HG03571 (cell line): ENCODE measurements around the gene ASPDH.

Experiments used
- ATAC-seq: cut with Tn5 transposase; IDR thresholded peaks from one replicate; pipeline ENCODE4 v1.9.1; 2021; ENCODE audit not compliant: unreplicated experiment

Gene ASPDH

GRCh38 chr19:50516456-50516855 lies 2.7 kb upstream of the ASPDH start:
- ATAC-seq = no peak

DNA sequence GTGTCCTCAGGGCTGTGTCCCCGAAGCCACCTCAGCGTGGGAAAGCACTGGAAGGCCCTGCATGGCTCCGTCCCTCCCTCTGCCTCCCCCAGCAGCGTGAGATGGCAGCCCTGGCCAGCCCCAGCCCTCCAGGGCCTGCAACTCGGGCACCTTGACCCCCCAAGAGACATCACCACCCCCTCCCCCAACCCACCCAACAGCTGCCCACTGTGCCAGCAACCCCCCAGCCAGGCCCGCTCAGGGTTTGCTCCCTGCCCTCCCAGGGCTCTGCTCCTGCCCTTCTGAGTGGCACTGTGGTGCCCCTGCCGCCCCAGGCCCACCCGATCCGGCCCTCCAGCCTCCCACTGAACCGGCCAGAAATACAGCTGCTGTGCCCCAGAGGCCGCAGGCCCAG lies 1.5 kb upstream of the ASPDH start:
- ATAC-seq = no peak

DNA sequence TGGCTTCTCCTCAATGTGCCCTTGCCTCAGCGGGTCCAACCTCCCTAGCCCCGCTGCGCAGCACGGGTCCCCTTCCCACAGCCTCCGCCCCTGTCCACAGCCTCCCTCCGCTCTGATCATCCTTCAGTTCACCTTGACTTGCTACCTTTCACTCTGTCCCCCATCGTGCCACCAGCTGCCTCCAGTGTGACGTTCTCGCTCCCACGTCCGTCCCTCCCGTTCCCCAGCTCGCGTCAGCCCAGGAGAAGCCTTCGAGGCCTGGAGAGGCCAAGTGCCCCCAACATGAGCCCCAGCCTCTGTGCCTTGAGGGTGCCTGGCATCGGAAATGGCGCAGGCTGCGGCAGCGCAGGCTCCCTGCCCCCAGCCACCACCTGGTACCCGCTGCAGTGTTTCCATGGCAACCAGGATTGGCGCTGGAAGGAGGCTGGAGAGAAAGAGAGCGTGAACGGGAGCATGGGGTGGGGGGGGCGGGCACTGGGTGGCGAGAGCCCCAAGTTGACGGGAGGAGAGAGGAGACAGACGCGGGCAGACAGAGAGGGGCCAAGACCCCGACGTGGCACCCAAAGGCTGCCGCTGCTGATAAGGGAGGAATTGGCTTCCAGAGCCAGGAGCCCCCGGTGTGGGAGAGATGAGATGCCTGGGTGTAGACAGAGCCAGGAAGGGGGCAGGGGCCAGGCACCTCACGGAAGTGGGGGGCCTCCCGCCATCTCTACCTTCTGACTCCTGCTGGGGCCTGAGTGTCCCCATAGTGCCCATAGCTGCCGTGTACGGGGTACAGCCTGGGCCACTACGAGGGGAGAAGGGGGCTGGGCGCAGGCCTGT lies 844 bp upstream of the ASPDH start:
- ATAC-seq = no peak

DNA sequence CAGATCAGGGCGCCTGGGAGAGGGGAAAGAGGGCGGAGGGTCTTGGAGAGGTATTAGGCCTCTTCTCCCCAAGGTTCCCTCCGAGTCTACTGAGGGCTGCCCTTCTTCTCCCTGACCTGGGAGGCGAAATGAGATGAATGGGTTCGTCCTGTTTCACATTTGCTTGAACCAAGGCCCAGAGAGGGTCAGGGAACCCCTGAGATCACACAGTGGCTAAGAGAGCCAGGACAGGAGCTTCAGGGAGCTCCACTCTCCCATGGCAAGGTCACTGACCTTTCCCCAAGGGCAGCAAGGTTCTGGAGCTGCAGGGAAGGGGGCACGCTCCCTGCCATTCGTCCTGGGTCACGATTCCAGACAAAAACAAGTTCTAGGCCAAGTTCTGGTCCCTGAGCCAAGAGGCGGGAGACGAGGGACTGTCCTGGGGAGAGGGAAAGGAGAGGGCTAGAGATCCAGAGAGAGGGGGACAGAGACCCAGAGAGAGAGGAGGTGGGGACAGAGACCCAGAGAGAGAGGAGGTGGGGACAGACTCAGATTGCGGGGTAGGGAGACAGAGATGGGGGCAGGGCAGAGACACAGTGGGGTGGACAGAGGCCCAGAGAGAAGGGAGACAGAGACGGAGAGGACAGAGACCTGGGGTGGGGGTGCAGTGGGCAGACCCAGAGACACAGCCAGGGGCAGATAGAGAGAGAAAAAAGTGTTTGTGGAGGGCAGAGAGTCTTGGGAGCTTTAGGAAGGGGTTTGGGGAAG lies 541 bp downstream of the ASPDH start:
- ATAC-seq = no peak

DNA sequence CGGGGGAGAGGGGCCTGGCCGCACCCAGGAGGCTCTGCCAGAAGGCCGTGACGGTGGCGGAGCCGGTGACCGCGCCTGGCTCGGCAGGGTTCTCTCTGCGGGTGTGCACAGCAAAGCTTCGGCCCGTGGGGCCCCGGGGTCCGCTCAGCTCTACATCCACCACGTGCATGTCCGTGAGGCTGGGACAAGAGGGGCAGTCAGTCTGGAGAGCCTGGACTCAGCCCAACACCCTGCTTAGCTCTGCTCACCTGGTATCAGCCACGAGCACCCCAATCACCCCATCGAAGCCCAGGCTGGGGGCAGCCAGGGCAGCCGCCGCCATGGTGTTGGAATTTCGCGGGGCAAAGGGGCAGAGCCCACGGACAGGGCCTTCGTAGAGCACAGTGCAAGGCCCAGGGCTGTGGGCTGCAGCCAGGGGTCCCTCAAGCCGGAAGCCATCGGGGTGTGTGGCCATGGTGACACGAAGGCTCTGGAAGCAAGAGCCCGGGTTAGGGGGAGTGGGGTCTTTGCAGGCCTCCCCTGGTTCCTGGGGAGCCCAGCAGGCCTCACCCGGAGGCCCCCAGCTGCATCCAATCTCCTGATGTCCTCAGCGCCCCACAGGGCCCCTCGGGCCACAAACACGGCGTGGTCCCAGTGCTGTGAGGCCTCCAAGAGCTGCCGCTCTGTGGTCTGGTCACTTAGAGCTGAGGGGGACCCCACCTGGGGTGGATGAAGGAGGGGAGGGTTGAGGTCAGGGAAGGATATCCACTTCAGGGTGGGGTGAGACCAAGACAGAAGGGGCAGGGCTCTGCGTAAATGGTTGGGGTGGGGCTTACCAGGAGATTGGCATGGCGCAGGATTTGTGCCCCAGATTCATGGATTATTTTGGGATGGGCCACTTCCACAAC lies 1.4 kb downstream of the ASPDH start:
- ATAC-seq = no peak

DNA sequence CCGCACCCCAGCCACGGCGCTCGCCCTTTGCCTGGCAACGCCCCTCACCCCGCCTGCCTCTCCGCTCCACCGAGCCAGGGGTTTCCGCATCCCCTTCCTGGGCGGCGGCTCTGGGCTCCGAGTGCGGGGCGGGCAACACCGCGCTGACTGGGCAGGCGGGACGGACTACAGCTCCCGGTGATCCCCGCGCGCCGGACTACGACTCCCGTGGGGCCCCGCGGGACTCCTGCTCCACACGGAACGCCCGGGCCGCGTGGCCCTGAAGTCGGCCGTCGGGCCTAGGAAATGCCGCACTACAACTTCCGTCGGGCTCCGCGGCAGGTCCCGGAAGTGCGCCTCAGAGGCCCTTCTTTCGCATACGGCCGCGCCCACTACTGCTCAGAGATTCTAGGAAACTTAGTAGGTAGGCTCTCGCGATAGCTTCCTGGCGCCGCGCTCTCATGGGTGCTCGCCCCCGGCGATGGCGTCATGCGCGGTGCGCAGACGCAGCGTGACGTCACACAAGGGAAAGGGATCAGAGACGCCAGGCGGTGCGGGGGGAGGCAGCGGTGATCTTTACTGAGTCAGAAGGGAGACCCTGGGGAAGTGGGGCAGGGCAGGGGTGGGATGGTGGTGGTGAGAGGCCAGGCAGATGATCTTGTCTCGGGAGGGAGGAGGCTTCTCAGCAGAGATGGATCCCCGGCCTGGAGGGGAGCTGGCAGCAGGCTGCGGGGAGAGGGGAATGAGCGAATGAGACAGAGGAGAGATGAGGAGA lies 2.5 kb downstream of the ASPDH start, which contains the start of gene JOSD2:
TSS of gene JOSD2 (minus strand) at position 123 of the 754 bp plus-strand sequence. CDS start 760 bp downstream, outside the sequence.
- ATAC-seq = peak; percentile 72

GRCh38 chr19:50510700-50511068 lies 3.0 kb downstream of the ASPDH start:
- no peak for ATAC-seq

DNA sequence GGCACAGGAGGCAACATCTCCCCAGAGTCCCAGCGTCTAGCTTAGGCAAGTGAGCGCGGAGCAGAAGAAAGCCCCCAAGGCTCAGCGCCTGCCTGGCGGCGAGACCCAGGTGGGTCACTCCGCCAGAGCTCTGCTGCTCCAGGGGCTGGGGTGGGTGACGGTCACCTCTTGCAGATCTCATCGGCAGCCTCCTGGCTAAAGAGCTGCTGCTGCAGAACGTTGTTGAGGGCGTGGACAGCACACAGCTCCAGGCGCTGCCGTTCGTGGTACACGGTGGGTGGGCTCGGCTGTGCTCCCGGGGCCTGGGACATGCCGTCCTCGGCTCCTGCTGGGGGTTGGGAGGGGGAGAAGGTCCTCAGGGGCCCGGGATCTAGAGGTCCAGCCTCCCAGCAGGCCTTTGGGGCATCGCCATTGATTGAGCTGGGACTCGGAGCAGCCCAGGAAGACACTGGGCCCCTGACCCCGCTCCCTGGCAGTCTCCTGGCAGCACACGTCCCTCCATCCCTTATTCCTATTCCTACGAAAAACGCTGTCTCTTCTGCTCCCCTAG lies 3.5 kb downstream of the ASPDH start:
- ATAC-seq = no peak

DNA sequence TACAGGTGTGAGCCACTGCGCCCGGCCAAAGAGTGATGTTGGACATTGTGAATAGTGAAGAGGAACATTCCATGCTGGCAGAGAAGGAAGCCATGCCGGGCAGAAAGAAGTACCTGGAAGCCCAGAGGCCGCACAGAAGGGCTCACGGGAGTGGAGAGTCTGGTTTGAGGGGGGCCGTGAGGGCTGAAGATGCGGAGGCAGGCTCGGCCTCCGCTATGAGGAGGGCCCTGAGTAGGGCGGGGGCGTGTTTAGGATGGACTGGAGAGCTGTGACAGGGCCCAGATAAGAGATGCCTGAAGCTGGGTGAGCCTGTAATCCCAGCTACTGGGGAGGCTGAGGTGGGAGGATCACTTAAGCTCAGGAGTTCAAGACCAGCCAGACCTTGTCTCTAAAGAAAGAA lies 4.3 kb downstream of the ASPDH start:
- ATAC-seq = no peak

- ATAC-seq = no peak
Measured at GRCh38 chr19:50508843-50509190, 4.9 kb downstream of the ASPDH start.

- no peak for ATAC-seq
Measured at GRCh38 chr19:50507376-50507775, 6.3 kb downstream of the ASPDH start.

GRCh38 chr19:50506700-50507099 lies 7.0 kb downstream of the ASPDH start:
- ATAC-seq = no peak

DNA sequence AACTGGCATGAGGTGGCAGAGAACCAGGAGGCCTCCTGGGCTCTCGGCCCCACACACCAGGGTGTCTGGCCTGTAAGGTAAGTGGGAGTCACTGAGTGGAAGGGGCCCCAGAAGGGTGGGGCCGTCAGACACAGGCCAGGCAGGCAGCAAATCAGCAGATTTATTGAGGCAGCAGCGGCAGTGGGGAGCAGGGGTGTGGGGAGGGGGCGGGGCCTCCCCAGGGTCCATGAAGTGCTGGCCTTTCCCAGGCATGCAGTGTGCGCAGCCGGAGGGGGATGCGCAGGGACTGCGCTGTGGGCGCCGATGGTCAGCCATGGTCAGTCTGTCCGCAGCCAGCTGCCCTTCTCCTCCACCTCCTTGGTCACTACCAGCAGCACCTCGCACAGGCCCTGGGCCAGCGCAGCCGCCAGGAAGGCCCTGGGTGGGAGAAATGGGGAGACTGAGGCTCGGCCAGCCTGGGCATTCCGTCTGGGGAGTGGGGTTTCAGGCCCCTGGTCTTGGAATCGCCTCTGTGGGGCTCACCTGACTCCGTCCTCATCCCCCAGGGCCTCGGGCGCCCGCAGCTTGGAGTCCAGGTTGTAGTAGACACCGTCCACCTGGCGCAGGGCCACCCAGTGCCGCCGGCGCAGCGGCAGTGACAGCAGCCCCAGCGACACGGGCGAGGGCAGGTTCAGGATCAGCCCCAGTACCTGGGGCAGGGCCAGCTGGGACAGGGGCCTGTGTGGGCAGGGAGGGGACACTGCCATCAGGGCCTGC lies 7.7 kb downstream of the ASPDH start:
- no peak for ATAC-seq

GRCh38 chr19:50501568-50502475 lies 11.9 kb downstream of the ASPDH start:
- ATAC-seq = no peak

DNA sequence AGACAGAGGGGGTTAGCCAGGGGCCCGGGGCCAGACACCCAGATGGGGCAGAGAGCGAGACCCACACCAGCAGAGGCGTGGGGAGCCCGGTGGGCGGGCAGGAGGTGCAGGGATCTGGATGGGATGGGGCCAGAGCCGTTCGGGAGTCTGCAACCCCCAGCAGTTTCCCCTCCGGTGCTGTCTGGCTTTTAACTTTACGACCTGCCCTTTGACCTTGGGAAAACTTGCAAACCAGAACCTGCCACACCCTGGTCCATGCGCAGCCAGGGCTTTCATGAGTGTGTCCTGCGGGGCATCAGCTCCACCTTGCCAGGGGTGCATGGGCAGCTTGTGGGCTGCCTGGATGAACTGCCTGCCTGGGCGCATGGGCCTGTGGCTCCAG lies 12.5 kb downstream of the ASPDH start:
- ATAC-seq = no peak

- ATAC-seq = no peak
Measured at GRCh38 chr19:50500753-50501151, 13.0 kb downstream of the ASPDH start.

DNA sequence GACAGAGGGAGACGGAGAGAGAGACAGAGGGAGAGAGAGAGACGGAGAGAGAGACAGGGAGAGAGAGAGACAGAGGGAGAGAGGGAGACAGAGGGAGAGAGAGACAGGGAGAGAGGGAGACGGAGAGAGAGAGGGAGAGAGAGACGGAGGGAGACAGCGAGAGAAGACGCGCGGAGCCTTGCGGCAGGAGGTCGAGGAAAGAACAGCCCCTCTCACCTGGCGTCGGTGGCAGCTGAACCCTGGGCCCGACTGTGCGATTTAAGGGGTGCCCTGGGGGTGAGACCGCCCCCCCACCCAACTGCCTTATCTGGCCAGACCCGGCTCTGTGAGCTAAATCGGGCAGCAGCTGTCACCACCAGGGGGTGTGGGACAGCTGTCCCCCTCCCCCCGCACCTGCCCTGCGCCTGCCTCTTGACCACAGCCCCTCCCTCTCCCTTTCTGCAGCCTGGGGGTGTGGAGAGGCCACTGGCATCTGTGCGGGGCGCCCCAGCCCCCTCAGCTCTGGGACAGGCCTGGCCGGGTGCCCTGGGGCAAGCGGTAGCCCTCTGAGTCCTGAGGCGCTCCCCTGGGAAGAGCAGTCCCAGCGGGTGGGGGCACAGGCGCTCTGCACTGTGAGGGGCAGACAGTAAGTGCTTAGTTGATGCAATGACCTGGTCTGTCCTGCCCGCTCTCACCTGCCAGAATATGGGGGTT lies 13.5 kb downstream of the ASPDH start:
- ATAC-seq = no peak
